ENCODE measurements around the gene AWAT2.
A peak's percentile ranks its signal among the peaks of the same experiment; 100 is the strongest.
"Not testable (repeated sequence)": the region's sequence is repeated elsewhere in the genome, so short reads cannot be mapped to it uniquely, and the experiment has no call there.

Gene AWAT2

DNA sequence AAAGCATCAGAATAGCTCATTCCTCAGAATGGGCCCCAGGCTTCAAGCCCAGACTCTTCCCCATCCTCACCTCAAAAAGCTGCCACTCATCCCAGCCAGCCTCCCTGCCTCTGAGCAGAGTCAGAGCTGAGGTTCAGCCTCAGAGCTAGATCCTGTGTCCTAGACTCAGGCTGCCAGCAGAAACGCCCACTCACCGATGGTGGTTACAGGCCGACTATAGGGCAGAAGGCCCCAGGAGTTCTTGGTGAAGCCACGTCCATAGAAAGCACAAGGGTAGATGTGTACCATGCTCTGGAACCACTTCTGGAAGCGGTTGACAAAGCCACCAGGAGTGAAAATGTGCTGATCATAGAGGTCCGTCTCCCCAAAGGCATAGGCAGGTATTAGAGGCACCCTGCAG is 7.7 kb downstream of the AWAT2 start:
- DNase-seq, result no peak

DNA sequence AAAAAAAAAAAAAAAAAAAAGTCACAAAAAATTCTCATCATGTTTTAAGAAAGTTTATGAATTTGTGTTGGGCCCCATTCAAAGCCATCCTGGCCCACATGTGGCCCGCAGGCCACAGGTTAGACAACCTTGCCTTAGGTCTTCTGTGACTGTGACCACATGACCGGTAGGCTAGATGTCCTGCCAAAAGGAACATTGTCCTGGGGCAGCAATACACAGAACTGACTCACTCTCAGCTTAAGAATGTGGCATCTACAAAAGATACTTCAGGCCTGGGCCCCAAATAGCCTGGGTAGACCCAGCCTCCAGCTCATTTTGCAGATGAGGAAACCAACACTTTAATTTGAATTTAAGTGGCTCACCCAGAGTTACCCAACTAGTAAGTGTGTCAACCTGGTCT is 10.0 kb downstream of the AWAT2 start:
- no peak for DNase-seq

DNA sequence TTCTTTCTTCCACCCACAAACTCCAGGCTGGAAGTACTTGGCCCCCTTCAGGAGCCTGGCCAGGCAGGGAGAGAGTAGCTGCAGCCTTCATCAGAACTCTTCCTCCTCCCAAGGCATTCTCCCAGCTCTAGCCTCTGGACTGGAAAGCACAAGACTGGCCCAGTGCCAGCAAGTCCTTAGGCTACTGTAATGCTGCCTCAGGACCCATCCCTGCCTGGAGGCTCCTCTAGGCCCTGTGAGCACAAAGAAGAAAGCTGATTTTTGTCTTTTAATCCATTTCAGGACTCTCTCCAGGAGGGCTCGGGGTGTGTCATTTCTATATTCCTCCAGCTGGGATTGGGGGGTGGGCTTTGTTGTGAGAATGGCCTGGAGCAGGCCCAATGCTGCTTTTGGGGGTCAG is 10.8 kb downstream of the AWAT2 start:
- DNase-seq, result no peak

DNA sequence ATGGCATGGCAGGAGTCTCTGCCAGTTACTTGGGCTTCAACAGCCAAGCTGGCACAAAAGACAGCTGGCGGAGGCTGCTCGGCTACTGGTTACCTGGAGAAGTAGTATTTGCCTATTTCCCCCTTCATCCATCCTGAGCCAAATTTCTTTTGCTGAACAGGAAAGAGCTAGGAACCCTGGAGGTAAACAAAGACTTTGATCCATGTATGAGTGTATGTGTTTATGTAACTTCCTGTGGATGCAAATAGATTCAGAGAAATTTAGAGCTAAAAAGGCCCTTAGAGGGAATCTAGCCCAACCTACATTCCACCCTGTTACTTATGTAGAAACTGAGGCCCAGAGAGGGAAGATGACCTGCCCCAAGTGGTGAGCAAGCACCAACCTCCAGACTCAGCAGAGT is 11.2 kb downstream of the AWAT2 start:
- no peak for DNase-seq

DNA sequence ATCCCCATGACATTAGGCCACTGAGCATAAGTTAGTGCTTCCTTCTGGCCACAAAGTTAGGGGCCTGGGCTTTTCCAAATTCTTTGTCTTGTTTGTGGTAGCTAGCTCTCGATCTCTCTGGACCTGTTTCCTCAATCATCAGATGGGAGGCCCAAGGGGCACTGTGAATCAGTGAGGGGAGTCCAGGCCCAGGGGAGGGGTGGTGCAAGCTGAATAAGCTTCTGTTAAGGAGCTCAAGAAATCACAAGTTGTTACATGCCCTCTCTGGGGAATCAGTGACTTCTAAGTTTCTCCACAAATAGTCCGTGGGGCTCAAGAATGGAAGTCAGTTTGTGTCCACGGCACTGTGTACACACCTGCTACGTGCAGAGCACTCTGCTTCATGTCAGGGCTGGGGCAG is 15.1 kb downstream of the AWAT2 start:
- DNase-seq, result no peak

DNA sequence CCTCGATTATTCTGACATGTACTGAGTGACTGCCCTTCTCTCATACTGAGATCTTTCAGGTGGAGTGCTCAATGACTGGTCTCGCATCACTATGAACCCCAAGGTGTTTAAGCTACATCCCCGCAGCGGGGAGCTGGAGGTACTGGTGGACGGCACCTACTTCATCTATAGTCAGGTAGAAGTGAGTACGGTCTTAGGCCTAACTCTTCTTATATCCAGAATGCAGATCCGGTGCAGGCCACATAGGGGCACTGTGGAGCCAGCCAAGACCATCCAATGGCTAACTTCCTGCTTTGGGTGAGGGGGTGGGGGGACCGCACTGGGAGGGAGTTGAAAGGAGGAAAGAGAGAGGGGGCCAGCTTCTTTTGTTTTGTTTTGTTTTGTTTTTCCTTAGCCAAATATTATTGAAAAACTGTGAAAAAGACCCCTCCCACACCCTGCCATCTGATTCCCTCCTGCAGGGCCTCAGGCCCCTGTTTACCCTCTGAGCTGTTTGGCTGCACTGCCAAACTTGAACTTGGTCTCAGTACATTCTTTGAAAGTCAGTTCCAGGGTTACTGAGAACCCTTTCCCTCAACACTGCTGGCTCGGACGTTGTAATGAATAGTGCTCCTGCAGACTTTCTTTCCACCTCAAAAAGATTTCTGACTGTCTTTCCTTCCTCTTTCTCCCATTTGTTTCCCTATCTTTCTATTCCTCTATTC is 16.2 kb downstream of the AWAT2 start:
- DNase-seq, result peak in 1 of 5 experiments; percentile 30

DNA sequence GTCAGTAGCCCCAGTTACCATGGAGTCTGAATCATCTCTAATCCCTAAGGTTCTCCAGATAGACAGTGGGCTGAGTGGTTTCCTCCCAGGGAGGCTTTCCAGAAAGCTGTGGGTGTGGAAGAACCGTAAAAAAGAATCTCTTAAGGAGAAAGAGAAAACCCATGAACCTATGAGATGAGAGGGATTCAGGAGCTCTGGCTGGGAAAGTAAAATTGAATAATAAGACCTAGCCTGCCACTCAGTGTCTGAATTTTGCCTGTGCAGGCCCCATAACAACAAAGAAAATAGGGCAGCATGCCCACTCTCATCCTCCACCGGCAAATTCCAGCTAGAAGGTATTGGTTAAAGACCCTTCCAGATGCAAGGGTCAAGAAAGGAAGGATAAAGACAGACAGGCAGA is 16.9 kb downstream of the AWAT2 start:
- DNase-seq, result no peak

DNA sequence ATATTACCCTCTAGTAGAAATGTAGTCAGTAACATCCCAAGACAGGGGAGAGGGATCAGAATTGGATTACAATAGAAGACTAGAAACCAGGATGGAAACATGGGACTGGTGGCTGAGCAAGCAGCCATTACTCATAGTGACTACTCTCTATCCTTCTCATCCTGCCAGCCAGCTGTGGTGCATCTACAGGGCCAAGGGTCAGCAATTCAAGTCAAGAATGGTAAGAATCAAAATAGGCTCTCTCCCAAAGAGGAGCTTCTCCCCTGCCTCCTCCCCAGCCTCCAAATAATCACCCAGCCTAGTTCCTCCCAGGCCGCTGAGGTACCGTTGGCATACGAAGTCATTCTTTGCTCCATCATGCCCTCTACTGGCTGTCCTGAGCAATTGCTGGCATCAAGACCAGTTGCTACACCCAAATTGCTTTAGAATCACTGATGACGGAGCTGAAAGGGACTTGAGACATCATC is 19.4 kb downstream of the AWAT2 start:
- DNase-seq, result peak in 2 of 5 experiments; percentile 16 to 56

DNA sequence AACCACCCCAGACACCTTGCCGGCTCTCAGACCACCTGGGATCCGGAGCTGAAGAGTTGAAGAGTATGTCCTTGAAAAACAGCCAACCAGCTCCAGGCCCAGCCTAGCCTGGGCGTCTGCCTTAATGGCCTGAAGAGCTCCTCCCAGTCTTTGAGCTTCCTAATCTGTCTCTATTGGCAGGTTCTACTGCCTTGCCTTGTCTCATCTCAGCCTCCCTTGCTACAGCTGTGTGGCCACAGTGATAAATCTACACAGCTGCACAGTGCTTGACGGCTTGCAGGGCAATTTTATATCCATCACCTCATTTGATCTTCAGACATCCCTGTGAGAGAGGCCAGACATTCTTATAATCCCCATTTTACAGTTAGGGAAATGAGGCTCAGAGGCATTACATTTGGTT is 19.9 kb downstream of the AWAT2 start:
- DNase-seq, result no peak

DNA sequence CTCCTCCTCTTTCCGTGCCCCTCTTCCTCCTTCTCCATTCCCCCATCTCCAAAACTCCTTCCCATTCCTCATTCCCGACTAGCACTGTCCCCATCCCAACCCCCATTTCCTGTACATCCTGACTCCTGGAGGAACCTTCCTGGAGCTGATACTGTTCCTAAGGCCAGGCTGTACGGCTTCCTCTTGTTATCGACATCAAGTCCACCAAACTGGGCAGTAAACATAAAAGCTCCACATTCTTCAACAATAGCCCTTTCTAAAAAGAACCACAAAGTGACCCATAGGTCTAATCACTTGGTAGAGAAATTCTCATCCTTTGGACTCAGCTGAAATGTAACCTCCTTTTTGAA is 22.9 kb downstream of the AWAT2 start:
- DNase-seq, result no peak

DNA sequence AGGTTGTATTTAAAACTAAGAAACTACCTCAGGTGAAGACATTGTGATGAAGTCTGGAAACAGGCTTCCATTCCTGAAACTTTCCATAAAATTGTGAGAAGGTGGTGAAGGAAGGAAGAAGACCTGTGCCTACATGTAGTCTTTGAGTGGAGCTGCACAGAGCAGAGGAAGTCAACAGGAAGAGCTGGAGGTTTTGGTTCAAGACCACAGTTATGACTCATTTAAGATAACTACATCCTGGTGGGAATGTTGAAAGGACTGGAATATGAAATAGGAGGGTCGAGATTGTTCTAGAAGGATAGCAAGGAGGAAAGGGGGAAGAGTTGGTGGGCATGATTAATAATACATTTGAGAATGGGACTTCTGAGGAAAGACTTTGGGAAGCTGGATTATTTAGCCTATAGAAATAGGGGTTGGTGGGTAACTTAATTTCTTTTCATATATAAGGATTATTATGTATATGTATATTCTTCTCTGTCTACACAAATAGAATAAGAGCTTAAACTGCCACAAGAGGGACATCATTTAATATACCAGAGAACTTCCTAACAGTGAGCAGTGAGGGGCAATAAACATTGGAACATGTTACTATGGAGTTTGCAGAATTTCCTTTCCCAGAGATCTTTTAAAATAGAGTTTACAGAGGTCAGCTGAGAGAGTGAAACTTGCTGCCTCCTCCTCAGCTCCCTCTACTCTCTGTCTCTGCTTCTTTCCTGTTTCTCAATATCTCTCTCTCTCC is 23.5 kb downstream of the AWAT2 start:
- no peak for DNase-seq

DNA sequence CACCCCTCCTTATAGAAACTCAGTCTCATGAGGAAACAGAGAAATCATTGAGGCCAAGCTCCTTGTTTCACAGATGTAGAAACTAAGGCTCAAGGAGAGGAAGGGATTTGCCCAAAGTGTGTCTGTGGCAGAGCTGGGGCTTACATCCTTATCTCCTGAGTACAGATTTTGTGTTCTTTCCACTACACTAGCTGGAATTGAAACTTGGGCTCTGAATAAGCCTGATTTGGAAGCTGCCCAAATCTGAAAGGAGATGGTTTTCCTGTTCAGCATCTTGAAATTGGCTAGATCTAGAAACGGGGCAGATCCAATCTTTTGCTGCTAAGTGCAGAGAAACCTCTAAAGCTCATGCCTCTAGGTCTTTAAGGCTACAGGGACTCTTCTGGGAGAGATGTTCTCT is 24.3 kb downstream of the AWAT2 start:
- DNase-seq, result no peak

DNA sequence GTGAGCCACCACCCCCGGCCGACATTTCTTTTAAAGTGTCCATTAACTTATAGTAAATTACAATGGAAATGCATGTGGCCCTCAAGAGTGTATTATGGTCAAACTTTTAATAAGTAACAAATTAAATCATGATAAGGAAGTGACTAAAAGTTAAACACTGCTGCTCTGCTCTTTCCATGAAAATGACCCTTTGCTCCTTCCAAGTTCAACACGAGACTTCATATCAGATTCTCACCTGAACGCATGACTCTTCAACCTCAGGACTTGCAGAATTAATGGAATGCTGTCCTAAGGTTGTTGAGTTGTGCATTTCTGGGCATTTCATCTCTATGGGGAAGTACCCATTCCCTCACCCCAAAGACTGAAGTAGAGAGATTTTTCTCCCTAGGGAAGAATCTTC is 27.1 kb downstream of the AWAT2 start:
- no peak for DNase-seq

DNA sequence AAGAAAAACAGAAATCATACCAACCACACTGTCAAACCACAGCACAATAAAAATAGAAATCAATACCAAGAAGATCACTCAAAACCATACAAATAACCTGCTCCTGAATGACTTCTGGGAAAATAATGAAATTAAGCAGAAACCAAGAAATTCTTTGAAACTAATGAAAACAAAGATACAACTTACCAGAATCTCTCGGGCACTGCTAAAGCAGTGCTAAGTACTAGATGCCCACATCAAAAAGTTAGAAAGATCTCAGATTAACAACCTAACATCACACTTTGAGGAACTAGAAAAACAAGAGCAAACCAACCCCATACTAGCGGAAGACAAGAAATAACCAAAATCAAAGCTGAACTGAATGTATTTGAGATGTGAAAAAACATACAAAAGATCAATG is 33.2 kb downstream of the AWAT2 start:
- DNase-seq, result peak in 1 of 5 experiments; percentile 2

DNA sequence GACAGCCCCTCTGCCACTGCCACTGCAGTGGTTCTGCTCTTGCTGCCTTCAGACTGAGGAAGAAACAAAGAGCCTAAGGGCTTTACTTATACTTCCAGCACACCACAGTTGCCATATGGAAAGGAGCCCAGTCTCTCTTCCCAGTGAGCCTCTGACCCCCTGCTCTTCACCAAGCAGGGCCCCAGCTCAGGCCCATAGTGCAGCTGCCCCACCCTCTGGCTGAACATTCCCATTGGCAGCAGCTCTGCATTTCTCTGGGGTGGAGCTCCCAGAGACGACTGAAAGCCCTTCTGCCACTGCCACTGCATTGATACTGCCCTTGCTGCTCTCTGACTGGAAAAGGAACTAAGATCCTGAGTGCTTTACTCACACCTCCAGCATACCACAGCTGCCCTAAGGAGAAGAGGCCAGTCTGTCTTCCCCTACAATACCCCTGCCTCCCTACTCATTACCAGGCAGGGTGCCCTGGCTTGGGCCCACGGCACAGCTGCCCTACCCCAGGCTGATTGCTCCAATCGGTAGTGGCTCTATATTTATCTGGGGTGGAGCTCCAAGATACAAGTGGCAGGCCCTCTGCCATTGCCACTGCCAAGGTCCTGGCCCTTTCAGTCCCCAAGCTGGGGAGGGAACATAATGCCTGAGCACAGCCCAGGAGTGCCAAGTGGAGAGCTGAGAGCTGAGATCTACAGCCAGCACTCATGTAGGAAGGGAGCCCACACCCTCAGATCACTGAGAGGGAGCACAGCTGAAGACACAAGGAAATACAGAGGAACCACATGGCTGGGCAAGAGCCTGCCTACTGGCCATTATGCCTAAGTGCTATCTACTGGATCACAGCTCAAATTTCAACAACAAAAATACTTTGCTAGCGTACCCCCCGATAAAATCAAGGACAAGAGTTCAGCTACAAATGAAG is 36.0 kb downstream of the AWAT2 start:
- DNase-seq, result no peak

DNA sequence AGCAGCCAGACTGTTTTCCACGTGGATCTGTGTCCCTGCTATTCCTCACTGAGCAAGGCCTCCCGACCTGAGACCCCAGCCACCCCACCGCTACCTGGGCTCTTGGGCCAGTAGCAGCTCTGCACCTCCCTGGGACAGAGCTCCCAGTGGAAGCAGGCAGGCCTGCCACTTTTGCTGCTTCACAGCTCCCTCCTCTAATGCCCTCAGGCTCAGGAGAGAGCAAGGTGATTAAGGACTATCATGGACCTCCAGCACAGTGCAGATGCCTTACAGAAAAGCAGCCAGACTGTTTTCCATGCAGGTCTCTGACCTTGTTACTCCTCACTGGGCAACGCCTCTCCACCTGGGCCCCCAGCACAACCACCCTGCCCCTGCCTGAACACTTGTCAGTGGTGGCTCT is 37.0 kb downstream of the AWAT2 start:
- DNase-seq, result no peak

DNA sequence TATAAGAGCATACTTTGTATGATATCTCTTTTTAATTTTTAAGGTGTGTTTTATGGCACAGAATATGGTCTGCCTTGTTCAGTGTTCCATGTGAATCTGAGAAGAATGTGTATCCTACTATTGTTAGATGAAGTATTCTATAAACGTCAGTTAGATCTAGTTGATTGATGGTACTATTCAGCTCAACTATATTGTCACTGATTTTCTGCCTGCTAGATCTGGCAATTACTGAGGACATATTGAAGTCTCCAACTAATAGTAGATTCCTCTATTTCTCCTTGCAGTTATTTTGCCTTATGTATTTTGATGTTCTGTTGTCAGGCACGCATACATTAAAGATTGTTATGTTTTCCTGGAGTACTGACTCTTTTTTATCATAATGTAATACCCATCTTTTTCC is 39.8 kb downstream of the AWAT2 start:
- DNase-seq, result no peak

DNA sequence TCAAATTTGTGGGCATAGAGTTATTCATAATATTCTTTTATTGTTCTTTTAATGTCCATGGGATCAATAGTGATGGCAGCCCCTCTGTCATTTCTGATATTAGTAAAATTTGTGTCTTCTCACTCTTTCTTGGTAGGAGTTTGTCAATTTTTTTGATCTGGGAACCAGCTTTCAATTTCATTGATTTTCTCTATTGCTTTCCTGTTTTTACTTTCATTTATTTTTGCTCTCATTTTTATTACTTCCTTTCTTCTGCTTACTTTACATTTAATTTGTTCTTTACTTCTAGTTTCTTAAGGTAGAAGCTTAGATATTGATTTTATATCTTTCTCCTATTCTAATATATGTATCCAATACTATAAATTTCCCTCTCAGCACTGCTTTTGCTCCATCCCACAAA is 40.7 kb downstream of the AWAT2 start:
- DNase-seq, result no peak

DNA sequence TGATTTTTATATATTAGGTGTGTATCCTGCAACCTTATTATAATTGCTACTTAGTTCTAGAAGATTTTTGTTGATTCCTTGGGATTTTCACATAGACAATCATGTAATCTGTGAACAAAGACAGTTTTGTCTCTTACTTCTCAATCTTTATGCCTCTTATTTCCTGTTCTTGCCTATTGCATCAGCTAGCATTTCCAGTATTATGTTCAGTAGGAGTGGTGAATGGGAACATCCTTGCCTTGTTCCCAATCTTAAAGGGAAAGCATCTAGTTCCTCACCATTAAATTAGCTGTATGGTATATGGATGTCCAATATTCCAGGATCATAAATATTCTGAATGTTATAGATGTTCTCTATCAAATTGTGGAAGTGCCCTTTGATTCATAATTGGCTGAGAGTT is 41.8 kb downstream of the AWAT2 start:
- DNase-seq, result no peak

DNA sequence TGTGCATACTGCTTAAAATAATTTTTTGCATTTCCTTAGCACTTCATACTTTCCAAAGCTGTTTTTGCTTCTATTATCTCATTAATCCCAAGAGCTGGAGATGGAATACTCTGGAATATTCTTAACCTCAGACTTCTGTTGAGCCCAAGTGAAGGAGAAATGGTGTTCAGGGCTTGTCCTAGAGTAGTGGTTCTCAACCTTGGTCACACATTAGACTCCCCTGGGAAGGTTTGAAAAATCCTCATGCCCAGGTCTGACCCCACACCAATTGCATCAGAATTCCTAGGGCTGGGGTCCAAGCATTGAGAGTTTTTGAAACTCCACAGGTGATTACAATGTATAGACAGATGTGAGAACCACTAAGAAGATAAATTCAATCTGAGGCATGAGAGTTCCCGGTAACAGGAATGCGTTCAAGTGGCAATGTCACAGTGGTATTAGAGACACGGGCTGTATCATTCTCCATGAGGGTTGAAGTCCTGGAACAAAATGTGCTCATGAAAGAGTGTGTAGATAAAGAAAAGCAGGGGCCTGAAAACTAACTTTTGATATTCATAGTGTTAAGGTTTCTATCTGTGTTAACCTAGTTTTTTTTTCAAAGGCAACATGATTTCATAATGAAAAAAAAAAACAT is 47.9 kb downstream of the AWAT2 start:
- DNase-seq, result no peak

DNA sequence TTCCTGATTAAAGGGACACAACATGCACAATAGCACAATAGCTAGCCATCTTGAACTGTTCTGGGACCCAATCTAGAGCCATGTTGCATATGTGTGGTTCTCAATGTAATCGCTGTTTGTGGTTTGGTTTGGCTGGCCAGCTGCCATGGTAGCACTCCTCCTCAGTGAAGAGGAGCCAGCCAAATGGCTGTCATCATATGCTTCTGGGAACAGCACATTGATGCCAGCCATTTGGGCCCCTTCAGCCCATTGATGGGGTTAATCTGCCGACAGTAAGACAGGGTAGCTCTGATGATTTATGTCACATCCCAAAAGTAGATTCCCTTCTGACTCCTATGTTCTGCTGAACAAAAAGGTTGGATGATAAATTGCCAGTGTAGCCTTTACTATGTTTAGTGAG is 48.5 kb downstream of the AWAT2 start:
- DNase-seq, result no peak

DNA sequence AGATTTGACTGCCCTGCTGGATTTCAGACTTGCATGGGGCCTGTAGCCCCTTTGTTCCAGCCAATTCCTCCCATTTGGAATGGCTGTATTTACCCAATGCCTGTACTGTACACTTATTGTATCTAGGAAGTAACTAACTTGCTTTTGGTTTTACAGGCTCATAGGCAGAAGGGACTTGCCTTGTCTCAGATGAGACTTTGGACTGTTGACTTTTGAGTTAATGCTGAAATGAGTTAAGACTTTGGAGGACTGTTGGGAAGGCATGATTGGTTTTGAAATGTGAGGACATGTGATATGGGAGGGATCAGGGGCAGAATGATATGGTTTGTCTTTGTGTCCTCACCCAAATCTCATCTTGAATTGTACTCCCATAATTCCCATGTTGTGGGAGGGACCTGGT is 51.4 kb downstream of the AWAT2 start:
- not testable (repeated sequence) for DNase-seq

DNA sequence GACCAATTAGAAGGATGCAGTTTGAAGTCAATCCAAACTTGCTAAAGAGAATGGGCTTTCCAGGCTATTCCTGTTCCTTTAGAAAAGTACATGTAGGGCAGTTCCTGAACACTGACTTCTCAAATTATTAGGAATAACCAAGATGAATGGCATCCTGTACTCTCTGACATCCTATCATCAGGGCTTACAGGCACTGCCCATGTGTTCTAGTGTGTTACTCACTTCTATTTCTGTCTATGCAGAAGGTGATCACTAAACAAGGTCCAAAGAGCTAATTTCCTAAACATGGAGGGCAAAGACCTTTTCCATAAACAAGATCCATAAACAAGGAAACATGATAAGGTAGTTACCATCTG is 53.6 kb downstream of the AWAT2 start:
- no peak for DNase-seq

Measured in T-helper 2 cell (primary cell).